Osteoblast (primary cell): ENCODE results near the gene FREM2. TPM values are rescaled to one million over a fixed set of nuclear protein-coding genes. Genes with fewer than 3 reads are reported as not detected.

Source experiments
- DNase-seq: peaks from one replicate; pipeline ENCODE4 v3.0.0; 2011; ENCODE audit warnings: low spot score, mixed read lengths; ENCODE audit not compliant: insufficient read length; ENCODE audit errors: missing footprints
- H2AFZ ChIP-seq: 2 replicates; pipeline ENCODE4 v1.6.0; 2011; ENCODE audit warnings: mild to moderate bottlenecking, low read length
- H3K27ac ChIP-seq: 2 replicates; pipeline ENCODE4 v1.5.1; 2011; ENCODE audit warnings: mild to moderate bottlenecking, low read depth, low read length, moderate library complexity
- H3K27me3 ChIP-seq: 2 replicates; pipeline ENCODE4 v1.6.0; 2012; ENCODE audit warnings: mild to moderate bottlenecking, control low read depth, inconsistent platforms, low read length, moderate library complexity; ENCODE audit not compliant: insufficient read depth
- H3K36me3 ChIP-seq: 2 replicates; pipeline ENCODE4 v1.5.1; 2011; ENCODE audit warnings: mild to moderate bottlenecking, low read length, control low read depth, moderate library complexity; ENCODE audit not compliant: insufficient read depth
- H3K4me1 ChIP-seq: 2 replicates; pipeline ENCODE4 v1.5.1; 2011; ENCODE audit warnings: mild to moderate bottlenecking, low read length, control low read depth, moderate library complexity; ENCODE audit not compliant: insufficient read depth
- H3K4me2 ChIP-seq: 2 replicates; pipeline ENCODE4 v1.6.0; 2011; ENCODE audit warnings: mild to moderate bottlenecking, low read length; ENCODE audit not compliant: insufficient read depth
- H3K4me3 ChIP-seq: fragments of 200-600 bp; sonication (generic); 3 replicates; pipeline ENCODE4 v1.5.1; 2012; ENCODE audit warnings: mild to moderate bottlenecking, low read length, inconsistent platforms; ENCODE audit not compliant: insufficient read depth
- H3K79me2 ChIP-seq: 2 replicates; pipeline ENCODE4 v1.6.0; 2012; ENCODE audit warnings: mild to moderate bottlenecking, low read length, control low read depth, inconsistent platforms; ENCODE audit not compliant: insufficient read depth
- H3K9me3 ChIP-seq: 2 replicates; pipeline ENCODE4 v1.5.1; 2011; ENCODE audit warnings: low read depth, low read length, control low read depth
- H4K20me1 ChIP-seq: 2 replicates; pipeline ENCODE4 v1.6.0; 2012; ENCODE audit warnings: mild to moderate bottlenecking, low read length, control low read depth; ENCODE audit not compliant: insufficient read depth
- CTCF ChIP-seq: IDR thresholded peaks from 2 replicates; pipeline ENCODE4 v1.5.1; 2011; ENCODE audit warnings: mild to moderate bottlenecking, low read depth, low read length, moderate library complexity; ENCODE audit errors: extremely low read depth
- total RNA-seq: library from RNA; depleted of rRNA; stranded (reverse); fragments of >200 nt; gene quantifications from 2 replicates; pipeline ENCODE4 v1.2.3, GENCODE V29; 2012

Gene FREM2
- total RNA-seq, 1 donor: not detected

GRCh38 chr13:38785490-38785889 is 98.6 kb downstream of the FREM2 start:
- no peak for TF ChIP-seq CTCF

GRCh38 chr13:38787550-38787949 is 100.7 kb downstream of the FREM2 start:
- no peak for TF ChIP-seq CTCF
- no peaks in the 10 kb centered on the region for H3K36me3 ChIP-seq
- H3K79me2 ChIP-seq: no peaks in the 10 kb centered on the region
- no peaks in the 10 kb centered on the region for H4K20me1 ChIP-seq
- H3K4me2 ChIP-seq: no peak overlapping the region
- H3K4me3 ChIP-seq: no peak overlapping the region
- H3K27me3 ChIP-seq: no peaks in the 10 kb centered on the region
- no peaks in the 10 kb centered on the region for H3K9me3 ChIP-seq
- no peak overlapping the region for H3K27ac ChIP-seq
- DNase-seq: no peak
- H3K4me1 ChIP-seq: no peaks in the 10 kb centered on the region
- no peak overlapping the region for H2AFZ ChIP-seq

More at GRCh38 chr13:38785490-38785889, 98.6 kb downstream of the FREM2 start:
- H3K4me2 ChIP-seq: no peak overlapping the region
- no peak for DNase-seq
- no peak overlapping the region for H2AFZ ChIP-seq
- no peaks in the 10 kb centered on the region for H3K4me1 ChIP-seq
- H3K27ac ChIP-seq: no peak overlapping the region
- no peak overlapping the region for H3K4me3 ChIP-seq
- H3K27me3 ChIP-seq: no peaks in the 10 kb centered on the region
- H3K36me3 ChIP-seq: no peaks in the 10 kb centered on the region
- H3K79me2 ChIP-seq: no peaks in the 10 kb centered on the region
- H3K9me3 ChIP-seq: no peaks in the 10 kb centered on the region
- no peaks in the 10 kb centered on the region for H4K20me1 ChIP-seq

DNA sequence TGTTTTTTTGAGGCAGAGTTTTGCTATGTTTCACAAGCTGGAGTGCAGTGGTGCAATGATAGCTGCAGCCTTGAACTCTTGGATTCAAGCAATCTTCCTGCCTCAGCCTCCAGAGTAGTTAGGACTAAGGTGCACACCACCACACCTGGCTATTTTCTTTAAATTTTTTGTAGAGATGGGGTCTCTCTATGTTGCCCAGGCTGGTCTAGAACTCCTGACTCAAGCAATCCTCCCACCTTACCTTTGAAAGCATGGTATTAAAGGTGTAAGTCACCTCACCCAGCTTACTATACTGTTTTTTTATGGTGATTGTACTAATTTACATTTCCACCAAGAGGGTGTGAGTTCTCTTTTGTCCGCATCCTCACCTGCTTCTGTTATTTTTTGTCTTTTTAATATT is 110.0 kb downstream of the FREM2 start:
- Histone ChIP-seq H3K27me3 (no peaks in the 10 kb centered on the region), H3K4me3 (no peak overlapping the region), H3K36me3 (no peaks in the 10 kb centered on the region), H3K4me1 (no peaks in the 10 kb centered on the region), H3K27ac (no peak overlapping the region), H3K4me2 (no peak overlapping the region), H3K9me3 (no peaks in the 10 kb centered on the region), H4K20me1 (no peaks in the 10 kb centered on the region), H2AFZ (no peak overlapping the region), H3K79me2 (no peaks in the 10 kb centered on the region)
- TF ChIP-seq CTCF: no peak
- DNase-seq: no peak

DNA sequence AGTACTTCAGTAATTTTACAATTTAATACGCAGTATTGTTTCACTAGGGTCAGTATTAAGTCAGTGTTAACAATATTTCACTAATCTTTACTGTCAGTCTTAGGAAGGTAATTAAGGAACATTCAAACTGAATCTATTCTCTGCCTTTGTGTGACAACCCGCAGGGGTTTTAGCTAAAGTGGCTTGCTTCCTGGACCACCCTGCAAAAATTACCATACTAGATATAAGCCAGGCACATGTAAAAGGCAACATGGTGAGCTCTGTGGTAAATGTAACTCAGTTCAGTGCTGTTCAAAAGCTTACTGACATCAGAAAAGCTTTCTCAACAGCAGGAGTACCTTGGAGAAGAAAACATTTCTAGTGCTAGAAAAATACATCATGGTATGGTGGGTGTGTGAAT is 116.7 kb downstream of the FREM2 start:
- H3K4me1 ChIP-seq: no peaks in the 10 kb centered on the region
- no peak overlapping the region for H3K4me3 ChIP-seq
- DNase-seq: peak; percentile 50
- H4K20me1 ChIP-seq: no peaks in the 10 kb centered on the region
- no peaks in the 10 kb centered on the region for H3K9me3 ChIP-seq
- H3K36me3 ChIP-seq: no peaks in the 10 kb centered on the region
- H3K4me2 ChIP-seq: no peak overlapping the region
- no peak overlapping the region for H3K27ac ChIP-seq
- no peaks in the 10 kb centered on the region for H3K79me2 ChIP-seq
- no peak overlapping the region for H2AFZ ChIP-seq
- TF ChIP-seq CTCF: no peak
- no peaks in the 10 kb centered on the region for H3K27me3 ChIP-seq
